HG02970 (cell line): ENCODE results near the gene TIMM9.
"Not testable (repeated sequence)": the region's sequence is repeated elsewhere in the genome, so short reads cannot be mapped to it uniquely, and the experiment has no call there.

ENCODE experiments used
- ATAC-seq: cut with Tn5 transposase; IDR thresholded peaks from one replicate; pipeline ENCODE4 v1.9.1; 2021; ENCODE audit warnings: mild to moderate bottlenecking, moderate library complexity, moderate number of reproducible peaks; ENCODE audit not compliant: unreplicated experiment, low FRiP score

Gene TIMM9, protein sequence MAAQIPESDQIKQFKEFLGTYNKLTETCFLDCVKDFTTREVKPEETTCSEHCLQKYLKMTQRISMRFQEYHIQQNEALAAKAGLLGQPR

DNA sequence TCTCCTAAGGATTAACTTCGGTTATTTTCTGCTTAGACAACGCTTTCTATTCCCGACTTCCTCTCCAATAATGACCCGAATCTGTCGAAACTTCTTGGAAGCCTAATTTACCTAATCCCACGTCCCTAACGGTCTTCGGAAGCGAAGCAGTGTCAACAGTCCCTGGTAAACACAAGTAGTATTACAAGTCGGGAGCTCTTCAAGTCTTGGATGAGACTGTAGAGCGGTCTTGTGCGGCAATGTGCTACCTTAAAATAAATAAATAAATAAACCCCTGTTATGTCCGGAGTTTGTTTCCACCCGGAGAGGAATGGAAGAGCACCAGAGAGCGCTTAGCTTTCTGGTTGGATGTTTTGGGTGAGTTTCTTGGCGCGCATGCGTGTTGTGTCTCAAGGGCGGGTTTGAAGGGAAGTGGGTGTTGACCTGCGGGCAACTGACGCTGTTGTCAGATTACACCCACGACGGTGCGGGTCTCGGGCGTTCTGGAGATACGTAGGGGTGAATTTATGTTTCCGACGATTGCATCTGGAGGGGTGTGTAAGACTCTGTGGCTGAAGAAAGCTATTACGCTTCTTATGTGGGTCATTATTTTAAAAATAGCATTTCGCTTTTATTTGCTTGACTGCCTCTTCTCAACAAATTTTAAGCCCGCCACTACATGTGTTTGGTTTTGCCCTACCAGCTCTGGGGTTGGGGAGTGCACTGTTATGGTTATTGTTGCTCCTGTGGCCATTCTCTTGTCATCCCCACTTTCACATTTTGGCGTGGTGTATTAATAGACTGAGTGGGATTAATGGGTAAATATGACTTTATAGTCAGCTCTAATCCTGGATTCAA is at the start of gene TIMM9, which contains the start of gene KIAA0586:
TIMM9 (minus strand) TSS at position 251 of the 837 bp plus-strand sequence. CDS start 15,586 bp downstream, outside the sequence.
KIAA0586 (plus strand) TSS at position 439 of the 837 bp plus-strand sequence. CDS start 546 bp downstream, outside the sequence.
- ATAC-seq, result peak; percentile 93

DNA sequence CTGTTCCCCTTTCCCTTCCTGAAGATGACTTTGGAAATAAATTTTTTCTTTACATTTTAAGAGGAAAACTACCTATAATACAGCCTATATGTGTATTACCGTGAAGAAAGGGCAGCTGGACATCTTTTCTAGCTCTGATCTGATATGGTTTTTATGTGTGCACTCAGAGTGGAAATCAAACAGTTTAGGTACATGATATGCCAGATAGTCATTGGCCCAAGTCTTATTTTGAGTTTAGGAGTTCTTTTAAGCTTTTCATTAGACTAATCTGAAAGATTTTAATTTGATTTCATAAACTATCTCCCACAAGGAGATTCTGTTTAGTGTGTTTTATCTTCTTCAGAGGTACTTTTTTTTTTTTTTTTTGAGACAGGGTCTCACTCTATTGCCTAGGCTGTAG is 49.0 kb upstream of the TIMM9 start:
- no peak for ATAC-seq

DNA sequence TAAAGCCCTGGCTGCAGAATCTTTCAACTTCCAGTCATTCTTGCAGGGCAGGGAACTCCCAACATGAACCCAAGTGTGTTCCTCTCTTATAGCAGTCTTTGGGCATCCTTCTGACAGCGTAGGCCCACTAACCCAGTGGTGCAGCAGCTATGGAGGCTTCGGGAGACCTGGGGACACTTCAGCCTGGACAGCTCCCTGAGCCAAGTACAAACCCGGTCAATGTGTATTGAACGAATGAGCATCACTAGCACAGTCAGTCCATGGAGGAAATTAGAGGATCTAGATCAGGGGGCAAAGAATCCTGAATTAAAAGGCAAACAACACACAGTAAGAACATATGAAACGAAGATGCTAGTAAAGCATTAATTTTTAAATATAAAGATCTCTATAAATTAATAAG is 42.0 kb upstream of the TIMM9 start:
- ATAC-seq, result no peak

DNA sequence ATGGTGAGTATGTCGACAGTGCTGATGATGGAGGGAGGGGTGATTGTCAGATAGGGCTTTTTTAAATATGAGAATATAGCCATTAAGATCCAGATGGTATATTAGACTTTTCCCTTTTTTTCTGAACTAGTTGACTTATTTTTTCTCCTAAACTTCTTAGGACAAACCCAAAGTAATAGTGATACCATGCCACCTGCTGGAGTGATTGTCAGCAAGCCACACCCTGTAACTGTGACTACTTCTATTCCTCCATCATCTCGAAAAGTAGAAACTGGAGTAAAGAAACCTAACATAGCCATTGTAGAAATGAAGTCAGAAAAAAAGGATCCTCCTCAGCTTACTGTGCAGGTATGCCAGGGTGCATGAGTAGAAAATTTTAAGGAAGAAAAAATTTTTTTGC is 40.2 kb upstream of the TIMM9 start:
- ATAC-seq, result no peak

DNA sequence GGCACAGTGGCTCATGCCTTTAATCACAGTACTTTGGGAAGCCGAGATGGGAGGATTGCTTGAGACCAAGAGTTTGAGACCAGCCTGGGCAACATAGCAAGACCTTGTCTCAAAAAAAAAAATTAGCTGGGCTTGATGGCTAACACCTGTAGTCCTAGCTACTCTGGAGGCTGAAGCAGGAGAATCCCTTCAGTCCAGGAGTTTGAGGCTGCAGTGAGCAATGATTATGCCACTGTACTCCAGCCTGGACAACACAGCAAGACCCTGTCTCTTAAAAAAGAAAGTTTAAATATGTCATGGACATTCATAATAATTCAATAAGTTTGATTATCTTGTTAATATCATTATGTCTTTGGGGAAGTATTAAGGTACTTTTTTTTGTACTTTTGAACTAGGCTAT is 39.1 kb upstream of the TIMM9 start:
- ATAC-seq, result no peak

DNA sequence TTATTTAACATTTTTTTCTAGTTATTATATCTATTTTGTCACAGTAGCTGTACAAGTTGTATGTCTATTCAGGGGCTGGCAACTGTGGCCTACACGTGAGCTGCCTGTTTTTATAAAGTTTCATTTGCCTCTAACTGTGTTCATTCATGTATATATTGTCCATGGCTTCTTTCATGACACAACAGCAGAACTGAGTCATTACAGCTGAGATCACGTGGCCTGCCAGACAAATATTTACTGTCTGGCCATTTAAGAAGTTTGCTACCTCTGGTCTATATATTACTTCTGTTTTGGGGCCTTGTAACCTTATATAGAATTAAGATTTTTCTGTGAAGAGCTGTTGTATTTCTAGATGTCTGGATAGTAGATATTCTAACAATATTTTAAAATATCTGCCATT is 38.1 kb upstream of the TIMM9 start:
- no peak for ATAC-seq

DNA sequence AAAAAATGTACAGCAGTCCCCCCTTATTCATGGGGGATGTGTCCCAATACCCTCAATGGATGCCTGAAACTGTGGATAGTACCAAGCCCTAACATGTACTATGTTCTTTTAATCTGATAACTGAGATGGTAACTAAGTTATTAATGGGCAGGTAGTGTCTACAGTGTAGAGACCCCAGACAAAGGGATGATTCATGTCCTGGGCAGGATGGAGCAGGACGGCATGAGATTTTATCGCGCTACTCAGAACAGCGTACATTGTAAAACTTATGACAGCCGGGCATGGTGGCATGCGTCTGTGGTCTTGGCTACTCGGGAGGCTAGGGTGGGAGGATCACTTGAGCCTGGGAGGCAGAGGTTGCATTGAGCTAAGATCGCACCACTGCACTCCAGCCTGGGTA is 37.3 kb upstream of the TIMM9 start:
- ATAC-seq, result no peak

DNA sequence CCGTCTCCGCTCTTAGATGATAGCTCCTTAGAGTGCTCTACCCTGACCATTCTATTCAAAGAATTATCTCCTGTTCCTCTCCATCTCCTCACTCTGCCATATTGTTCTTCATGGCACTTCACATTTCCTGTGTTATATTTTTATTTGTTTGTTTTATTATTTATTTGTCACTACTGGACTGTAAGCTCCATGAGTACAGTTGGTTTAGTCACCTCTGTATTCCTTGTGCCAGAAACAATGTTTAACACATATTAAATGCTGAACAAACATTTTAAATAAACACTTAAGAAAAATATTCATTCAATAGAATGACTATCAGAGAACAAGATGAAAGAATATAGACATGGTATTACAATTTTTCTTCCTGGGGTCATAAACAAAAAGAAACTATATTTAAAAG is 35.8 kb upstream of the TIMM9 start:
- ATAC-seq, result no peak

DNA sequence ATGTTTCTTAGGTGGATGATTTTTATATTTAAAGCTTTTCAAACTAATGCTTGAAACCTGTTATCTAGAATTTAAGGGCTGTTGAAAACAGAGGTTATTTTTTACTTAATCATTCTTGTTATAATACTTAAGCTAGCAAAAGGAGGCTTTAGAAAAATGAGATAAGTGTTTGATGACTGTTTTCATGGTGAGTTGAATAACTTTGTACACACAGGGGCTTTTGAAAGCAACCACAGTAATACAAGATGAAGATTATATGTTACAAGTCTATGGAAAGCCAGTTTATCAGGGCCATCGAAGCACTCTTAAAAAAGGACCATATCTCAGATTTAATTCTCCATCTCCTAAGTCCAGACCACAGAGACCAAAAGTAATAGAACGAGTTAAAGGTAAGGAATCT is 33.4 kb upstream of the TIMM9 start:
- ATAC-seq, result no peak

DNA sequence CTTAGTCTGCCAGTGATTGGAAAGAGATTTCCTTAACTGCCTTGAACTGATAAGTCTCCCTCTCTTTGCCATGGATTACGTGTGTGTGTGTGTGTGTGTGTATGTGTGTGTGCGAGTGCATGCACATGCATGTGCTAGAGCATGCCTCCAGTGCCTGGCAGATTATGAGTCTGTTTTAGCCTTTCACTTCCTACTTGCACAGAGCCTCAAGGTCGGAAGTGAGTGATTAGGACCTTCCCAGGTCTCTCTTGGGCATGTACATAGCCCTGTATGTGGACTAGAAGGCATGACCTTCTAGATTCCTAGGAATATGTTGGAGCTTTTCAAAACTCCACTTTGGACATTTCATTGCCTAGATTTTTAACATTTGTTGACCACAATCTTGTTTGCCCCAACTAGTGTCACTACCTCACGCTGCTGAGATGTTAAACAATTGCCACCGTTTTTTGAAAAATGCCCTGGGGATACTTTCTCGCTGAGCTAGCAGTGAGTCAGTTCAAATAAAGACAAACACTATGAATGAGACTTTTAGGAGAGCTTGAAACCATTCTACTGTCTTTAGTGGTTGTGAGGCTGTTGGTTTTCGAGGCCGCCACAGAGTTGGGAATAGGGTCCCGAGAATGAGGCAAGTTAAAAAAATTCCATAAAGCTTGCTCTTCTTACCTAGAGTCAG is 28.4 kb upstream of the TIMM9 start:
- no peak for ATAC-seq

DNA sequence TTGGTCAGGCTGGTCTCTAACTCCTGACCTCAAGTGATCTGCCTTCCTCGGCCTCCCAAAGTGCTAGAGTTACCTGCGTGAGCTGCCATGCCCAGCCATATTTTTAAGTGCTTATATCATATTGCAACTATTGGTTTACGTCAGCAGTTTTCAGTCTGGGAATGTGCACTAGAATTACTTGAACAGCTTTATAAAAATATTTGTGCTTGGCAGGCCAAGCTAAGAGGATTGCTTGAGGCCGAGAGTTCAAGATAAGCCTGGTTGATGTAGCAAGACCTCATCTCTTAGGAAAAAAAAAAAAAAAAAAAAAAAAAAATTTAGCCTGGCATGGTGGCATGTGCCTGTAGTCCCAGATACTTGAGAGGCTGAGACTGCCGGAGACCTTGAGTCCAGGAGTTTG is 17.3 kb upstream of the TIMM9 start:
- ATAC-seq, result no peak

DNA sequence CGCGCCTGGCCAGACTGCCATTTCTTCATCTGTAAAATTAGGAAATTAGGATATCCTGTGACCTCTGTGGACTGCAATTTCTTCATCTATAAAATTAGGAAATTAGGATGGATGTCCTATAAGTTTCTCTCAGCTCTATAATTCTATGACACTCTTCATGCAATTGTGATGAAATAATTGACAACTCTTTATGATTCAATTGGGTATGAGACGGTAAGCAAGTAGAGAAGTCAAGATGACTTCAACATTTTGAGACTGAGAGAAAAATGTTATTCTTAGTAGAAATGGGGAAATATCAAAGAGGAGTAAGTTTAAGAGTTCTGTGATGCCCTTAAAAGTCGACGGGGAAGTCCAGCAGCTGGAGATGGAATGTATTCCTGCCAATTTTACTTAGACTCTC is 12.1 kb upstream of the TIMM9 start:
- no peak for ATAC-seq

DNA sequence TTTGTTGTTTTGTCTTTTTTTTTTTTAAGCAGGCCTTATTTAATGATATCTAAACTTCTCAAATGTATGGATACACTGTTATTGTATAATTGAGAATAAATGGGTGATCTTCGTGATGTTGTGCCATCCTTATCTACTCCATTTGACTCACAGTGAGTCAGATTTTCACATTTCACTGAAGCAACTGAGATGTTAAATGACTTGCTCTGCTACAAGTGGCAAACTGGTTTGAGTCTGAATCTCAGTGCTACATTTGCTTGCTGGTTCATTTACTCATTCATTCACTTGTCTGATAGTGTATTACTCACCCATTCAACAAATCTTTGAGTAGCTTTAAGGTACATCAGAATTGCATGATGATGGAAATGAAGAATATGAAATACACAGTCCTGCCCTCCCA is 2.8 kb upstream of the TIMM9 start:
- no peak for ATAC-seq

DNA sequence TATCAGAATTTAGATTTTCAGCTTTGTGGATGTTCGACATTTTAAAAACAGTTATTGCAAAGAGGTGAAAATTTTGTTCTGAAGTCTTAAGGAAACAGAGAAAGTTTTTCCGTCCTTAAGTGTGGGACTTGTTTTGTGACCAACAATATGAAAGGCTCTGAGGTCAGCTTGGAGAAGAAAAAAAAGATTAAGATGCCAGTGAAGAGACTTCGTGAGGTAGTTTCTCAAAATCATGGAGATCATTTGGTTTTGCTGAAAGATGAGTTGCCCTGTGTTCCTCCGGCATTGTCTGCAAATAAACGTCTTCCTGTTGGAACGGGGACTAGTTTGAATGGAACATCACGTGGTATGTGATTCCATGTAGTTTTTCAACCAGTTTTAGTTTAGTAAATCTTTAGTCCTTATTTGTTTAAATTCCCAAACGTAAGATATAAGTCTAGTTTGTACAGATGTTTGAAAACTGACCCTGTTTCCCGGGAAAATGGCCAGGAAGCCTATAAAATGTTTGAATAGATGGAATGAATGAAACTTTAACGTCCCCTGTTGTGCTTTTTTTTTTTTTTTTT is 870 bp upstream of the TIMM9 start:
- ATAC-seq, result no peak

DNA sequence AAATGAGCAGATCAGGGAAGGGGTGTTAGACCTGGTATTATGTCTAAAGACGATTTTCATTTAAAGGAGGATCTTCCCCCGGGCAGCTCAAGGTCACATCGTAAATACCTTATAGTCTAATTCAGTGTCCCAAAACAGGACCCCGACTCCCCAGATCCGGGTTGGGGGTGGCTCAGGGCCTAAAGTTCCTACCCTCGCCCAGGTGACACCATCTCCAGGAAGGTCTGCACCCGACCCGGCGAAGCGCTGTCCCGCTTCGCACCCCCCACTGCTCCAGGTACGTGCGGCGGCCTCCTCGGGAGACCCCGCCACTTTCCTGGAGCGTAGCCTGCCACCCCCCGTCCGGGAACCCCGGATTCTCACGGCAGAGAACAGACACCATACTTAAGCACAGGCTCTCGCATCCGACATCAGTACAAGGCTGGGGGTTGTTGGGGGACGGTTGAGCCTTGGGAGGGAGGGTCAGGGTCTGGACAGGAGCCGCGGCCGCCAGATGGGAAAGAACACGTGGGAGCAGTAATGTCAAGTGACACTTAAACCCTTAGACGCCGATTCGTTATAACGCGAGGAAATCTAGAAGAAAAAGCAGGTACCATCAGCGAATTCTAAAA is 556 bp downstream of the TIMM9 start:
- no peak for ATAC-seq

DNA sequence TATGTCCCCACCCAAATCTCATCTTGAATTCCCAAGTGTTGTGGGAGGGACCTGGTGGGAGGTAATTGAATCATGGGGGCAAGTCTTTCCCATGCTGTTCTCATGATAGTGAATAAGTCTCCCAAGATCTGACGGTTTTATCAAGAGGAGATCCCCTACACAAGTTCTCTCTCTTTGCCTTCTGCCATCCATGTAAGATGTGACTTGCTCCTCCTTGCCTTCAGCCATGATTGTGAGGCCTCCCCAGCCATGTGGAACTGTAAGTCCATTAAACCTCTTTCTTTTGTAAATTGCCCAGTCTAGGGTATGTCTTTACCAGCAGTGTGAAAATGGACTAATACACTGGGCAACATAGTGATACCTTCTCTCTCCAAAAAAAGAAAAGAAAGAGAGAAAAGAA is 10.4 kb downstream of the TIMM9 start:
- ATAC-seq, result not testable (repeated sequence)

DNA sequence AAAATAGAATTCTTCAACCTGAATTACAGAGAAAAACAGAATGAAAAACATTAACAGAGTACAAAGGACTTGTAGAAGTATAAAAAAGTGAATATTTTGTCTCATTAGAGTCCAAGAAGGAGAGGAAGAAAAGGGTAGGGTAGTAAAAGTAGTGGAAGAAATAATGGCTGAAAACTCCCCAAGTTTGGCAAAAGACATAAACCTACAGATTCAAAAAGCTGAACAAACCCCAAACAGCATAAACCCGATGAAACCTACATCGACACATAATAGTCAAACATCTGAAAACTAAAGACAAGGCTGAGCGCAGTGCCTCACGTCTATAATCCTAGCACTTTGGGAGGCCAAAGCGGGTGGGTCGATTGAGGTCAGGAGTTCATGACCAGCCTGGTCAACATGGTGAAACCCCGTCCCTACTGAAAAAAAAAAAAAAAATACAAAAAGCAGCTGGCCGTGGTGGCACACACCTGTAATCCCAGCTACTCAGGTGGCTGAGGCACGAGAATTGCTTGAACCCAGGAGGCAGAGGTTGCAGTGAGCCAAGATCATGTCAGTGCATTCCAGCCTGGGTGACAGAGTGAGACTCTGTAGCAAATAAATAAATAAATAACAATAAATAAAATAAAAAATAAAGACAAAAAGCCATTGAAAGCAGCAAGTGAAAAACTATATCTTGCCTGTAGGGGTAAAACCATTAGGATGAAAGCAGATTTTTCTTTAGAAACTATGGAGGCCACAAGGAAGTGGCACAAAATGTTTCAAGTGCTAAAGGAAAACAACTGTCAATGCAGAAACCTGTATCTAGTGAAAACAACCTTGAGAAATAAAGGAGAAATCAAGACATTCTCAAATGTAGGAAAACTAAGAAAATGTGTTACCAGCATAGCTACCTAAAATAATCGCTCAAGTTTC is 11.4 kb downstream of the TIMM9 start:
- ATAC-seq, result no peak

DNA sequence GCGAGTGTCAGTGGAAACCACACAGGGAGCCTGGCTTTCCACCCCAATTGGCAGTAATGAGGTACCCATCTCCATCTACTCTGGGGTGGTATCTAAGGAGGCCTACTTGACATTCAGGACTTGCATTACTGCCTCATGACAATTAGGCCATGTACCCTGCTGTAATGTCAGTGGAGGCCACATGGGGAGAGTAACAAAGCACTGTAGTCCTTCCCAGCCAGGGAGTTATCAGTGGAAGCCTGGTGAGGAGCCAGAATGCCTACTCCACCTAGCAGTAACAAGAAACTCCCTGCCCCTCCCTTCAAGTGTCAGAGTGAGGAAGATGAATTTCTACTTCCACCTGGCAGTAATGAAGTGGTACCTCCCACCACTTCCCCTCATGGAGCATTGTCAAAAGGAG is 12.5 kb downstream of the TIMM9 start:
- ATAC-seq, result no peak

DNA sequence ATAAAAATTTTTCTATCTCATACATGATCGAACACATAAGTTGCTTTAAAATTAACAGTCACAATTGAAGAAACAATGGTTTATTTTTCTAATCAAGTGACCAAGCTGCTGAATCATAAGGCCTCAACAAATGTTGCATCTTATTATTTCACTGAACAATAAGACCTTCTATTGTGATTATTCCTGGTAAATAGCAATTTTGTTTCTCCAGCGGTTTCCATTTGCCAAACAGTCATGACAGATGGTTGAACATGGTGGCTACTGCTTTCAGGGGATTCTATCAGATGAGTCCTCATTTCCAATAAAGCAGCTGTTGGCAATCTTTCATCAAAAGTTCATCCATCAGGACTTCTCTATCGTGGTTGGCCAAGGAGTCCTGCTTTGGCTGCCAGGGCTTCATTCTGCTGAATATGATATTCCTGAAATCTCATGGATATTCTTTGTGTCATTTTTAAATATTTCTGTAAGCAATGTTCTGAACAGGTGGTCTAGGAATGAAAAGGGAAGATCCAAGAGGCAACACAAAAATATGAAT is 18.6 kb downstream of the TIMM9 start:
- ATAC-seq, result no peak

DNA sequence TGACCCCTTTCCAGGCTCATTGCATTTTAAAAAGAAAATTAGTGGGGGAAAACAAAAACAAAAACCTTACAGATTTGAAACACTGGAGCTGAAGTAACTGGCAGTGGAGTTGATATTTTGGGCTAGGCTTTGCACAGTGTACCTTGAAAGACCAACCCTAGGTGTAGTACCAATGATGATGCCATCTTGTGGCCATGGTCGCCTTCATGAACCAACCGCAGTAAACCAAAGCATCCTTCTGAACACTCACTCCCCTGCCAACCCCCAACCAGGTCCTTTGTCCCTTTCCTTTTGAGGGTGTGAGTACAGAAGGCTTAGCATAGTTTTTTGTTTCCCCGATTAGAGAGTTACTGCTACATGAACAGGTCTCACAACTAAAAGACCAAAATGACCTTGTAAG is 25.7 kb downstream of the TIMM9 start:
- no peak for ATAC-seq
